Brain microvascular endothelial cell (primary cell): Measurements from ENCODE around the gene UCP3.

Experiments
- DNase-seq: peaks from one replicate; pipeline ENCODE4 v3.0.0-alpha.2; 2020
- H3K27ac ChIP-seq: fragments of 250-450 bp; sonication (Bioruptor Pico); 2 replicates; pipeline ENCODE4 v1.5.1; 2020; ENCODE audit warnings: mild to moderate bottlenecking, moderate library complexity
- H3K27me3 ChIP-seq: fragments of 250-450 bp; sonication (Bioruptor Pico); replicated peaks from 2 replicates; pipeline ENCODE4 v1.5.1; 2020; ENCODE audit warnings: mild to moderate bottlenecking
- H3K36me3 ChIP-seq: fragments of 250-450 bp; sonication (Bioruptor Pico); replicated peaks from 2 replicates; pipeline ENCODE4 v1.5.1; 2020; ENCODE audit warnings: mild to moderate bottlenecking
- H3K4me3 ChIP-seq: 2 replicates; pipeline ENCODE4 v1.5.1; 2011; ENCODE audit warnings: low read depth, mild to moderate bottlenecking, control low read depth, low read length, moderate library complexity
- CTCF ChIP-seq: IDR thresholded peaks from 2 replicates; pipeline ENCODE4 v1.5.1; 2011; ENCODE audit warnings: low read depth, mild to moderate bottlenecking, moderate library complexity, low read length, control low read depth, inconsistent platforms; ENCODE audit errors: missing control alignments
- in situ Hi-C: cut with HindIII; loops from 2 replicates; pipeline ENCODE4 v1.10.0; 2017; ENCODE audit warnings: low sequenced_read_pairs, low pct_ligation_motif_present

Gene UCP3

GRCh38 chr11:73951797-73952196 lies 57.1 kb downstream of the UCP3 start:
- H3K4me3 ChIP-seq: no peak overlapping the region
- DNase-seq: no peak
- no peak overlapping the region for H3K27ac ChIP-seq
- TF ChIP-seq CTCF: no peak
- in situ Hi-C loops: no loop called here
- H3K36me3 ChIP-seq: no peaks in the 10 kb centered on the region
- H3K27me3 ChIP-seq: no peaks in the 10 kb centered on the region

- TF ChIP-seq CTCF: no peak
- Histone ChIP-seq H3K27ac (no peak within 1 kb of the TSS), H3K36me3 (no peaks in the 10 kb centered on the region), H3K27me3 (no peaks in the 10 kb centered on the region), H3K4me3 (no peak within 1 kb of the TSS)
- in situ Hi-C loops: no loop called here
- DNase-seq: peak; percentile 56
These were observed 57.8 kb downstream of the UCP3 start, which contains the start of gene DNAJB13 for GRCh38 chr11:73950869-73951710. TSS of gene DNAJB13 (plus strand) at chr11:73951026. CDS start at chr11:73951070, 44 bp downstream.
